ENCODE measurements around the gene BPIFA2.

DNA sequence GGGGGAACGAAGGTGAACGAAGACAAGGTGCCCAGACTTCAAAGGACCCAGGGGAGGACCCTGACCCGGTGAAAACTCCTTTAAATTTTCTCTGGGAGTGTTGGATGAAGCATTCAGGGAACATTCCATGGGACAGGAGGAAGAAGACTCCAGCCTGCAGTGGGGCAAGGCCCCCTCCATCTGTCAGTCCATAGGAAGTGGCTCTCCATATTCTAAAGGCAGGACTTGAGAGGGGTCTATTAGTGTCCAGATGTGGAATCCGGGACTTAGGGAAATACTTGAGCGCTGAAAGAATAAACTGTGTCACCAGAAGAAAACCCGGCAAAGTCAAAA lies 3.2 kb upstream of the BPIFA2 start:
- TF ChIP-seq EZH2 (IDR thresholded peaks at IDR 0.05; ENCODE audit: borderline replicate concordance, insufficient read depth, low read length, poor library complexity, severe bottlenecking), result no peak
- TF ChIP-seq, protein P1, sequence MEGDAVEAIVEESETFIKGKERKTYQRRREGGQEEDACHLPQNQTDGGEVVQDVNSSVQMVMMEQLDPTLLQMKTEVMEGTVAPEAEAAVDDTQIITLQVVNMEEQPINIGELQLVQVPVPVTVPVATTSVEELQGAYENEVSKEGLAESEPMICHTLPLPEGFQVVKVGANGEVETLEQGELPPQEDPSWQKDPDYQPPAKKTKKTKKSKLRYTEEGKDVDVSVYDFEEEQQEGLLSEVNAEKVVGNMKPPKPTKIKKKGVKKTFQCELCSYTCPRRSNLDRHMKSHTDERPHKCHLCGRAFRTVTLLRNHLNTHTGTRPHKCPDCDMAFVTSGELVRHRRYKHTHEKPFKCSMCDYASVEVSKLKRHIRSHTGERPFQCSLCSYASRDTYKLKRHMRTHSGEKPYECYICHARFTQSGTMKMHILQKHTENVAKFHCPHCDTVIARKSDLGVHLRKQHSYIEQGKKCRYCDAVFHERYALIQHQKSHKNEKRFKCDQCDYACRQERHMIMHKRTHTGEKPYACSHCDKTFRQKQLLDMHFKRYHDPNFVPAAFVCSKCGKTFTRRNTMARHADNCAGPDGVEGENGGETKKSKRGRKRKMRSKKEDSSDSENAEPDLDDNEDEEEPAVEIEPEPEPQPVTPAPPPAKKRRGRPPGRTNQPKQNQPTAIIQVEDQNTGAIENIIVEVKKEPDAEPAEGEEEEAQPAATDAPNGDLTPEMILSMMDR (IDR thresholded peaks at IDR 0.05; ENCODE audit: poor library complexity, severe bottlenecking), result no peak
- TF ChIP-seq TAF1 (IDR thresholded peaks at IDR 0.05; ENCODE audit: low read depth), result no peak
- TF ChIP-seq EP300 (conservative IDR thresholded peaks at IDR 0.05; ENCODE audit: poor library complexity, severe bottlenecking), result no peak
- no peak for TF ChIP-seq SMC3 (conservative IDR thresholded peaks at IDR 0.05; ENCODE audit: poor library complexity)
- TF ChIP-seq, protein P2, sequence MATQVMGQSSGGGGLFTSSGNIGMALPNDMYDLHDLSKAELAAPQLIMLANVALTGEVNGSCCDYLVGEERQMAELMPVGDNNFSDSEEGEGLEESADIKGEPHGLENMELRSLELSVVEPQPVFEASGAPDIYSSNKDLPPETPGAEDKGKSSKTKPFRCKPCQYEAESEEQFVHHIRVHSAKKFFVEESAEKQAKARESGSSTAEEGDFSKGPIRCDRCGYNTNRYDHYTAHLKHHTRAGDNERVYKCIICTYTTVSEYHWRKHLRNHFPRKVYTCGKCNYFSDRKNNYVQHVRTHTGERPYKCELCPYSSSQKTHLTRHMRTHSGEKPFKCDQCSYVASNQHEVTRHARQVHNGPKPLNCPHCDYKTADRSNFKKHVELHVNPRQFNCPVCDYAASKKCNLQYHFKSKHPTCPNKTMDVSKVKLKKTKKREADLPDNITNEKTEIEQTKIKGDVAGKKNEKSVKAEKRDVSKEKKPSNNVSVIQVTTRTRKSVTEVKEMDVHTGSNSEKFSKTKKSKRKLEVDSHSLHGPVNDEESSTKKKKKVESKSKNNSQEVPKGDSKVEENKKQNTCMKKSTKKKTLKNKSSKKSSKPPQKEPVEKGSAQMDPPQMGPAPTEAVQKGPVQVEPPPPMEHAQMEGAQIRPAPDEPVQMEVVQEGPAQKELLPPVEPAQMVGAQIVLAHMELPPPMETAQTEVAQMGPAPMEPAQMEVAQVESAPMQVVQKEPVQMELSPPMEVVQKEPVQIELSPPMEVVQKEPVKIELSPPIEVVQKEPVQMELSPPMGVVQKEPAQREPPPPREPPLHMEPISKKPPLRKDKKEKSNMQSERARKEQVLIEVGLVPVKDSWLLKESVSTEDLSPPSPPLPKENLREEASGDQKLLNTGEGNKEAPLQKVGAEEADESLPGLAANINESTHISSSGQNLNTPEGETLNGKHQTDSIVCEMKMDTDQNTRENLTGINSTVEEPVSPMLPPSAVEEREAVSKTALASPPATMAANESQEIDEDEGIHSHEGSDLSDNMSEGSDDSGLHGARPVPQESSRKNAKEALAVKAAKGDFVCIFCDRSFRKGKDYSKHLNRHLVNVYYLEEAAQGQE (IDR thresholded peaks at IDR 0.05; ENCODE audit: borderline replicate concordance), result no peak
